Hepatocyte (in vitro differentiated cells): ENCODE results near the gene TUBB6.

ENCODE experiments used
- CTCF ChIP-seq: fragments of 200-600 bp; sonication (generic); IDR thresholded peaks from 2 replicates; pipeline ENCODE4 v1.5.1; 2016; ENCODE audit warnings: antibody characterized with exemption, mild to moderate bottlenecking; ENCODE audit not compliant: poor library complexity
- EZH2phosphoT487 ChIP-seq: fragments of 200-600 bp; sonication (generic); IDR thresholded peaks from one replicate; pipeline ENCODE4 v1.6.1; 2018; ENCODE audit warnings: antibody characterized with exemption, mild to moderate bottlenecking, low read depth, moderate library complexity; ENCODE audit not compliant: unreplicated experiment, severe bottlenecking

- TF ChIP-seq CTCF (no peak), EZH2phosphoT487 (no peak)
These were observed 2.7 kb downstream of the TUBB6 start for GRCh38 chr18:12310762-12311161.
